ENCODE measurements around the gene CACNG7. TPM values are rescaled to one million over a fixed set of nuclear protein-coding genes. Genes with fewer than 3 reads are reported as not detected.

CACNG7 gene
- total RNA-seq, 1 experiment from 2014 or later, result not detected

- H3K4me3 ChIP-seq (ENCODE audit: low read depth, low read length), result no peak overlapping the region
- Mint-ChIP-seq H3K27me3 (ENCODE audit: insufficient read depth, unreplicated experiment) (no peaks in the 10 kb centered on the region), H3K9me3 (ENCODE audit: unreplicated experiment) (no peaks in the 10 kb centered on the region), H3K27ac (ENCODE audit: unreplicated experiment) (no peak overlapping the region), H3K36me3 (ENCODE audit: insufficient read depth, unreplicated experiment) (peaks cover 8% of the 10 kb centered on the region), H3K4me3 (ENCODE audit: unreplicated experiment) (no peak overlapping the region), H3K4me1 (ENCODE audit: low read depth, unreplicated experiment) (no peaks in the 10 kb centered on the region)
- intact Hi-C loops (cut with micrococcal nuclease; ENCODE audit: unreplicated experiment), result no loop called here
- H3K9me3 ChIP-seq, result no peaks in the 10 kb centered on the region
- ChIA-PET CTCF (no interaction called here), POLR2A (no interaction called here)
- no peak for TF ChIP-seq CTCF (IDR thresholded peaks at IDR 0.05; ENCODE audit: insufficient read depth in 1 of 2, low read depth in 1 of 2, low read length in 1 of 2, severe bottlenecking in 1 of 2, unreplicated experiment in 1 of 2)
- no TSS peak for BruUV-seq (replicated peaks)
- no peaks in the 10 kb centered on the region for H3K4me1 ChIP-seq
- no peak for DNase-seq
- H3K27me3 ChIP-seq (replicated peaks; ENCODE audit: control insufficient read depth, insufficient read depth, low read length), result no peaks in the 10 kb centered on the region
- H3K36me3 ChIP-seq (ENCODE audit: control insufficient read depth, insufficient read depth, low read length), result no peaks in the 10 kb centered on the region
Observed at GRCh38 chr19:53944933-53945332, 35.9 kb downstream of the CACNG7 start.

- no peaks in the 10 kb centered on the region for H3K9me3 ChIP-seq
- no peak overlapping the region for H3K4me3 Mint-ChIP-seq (ENCODE audit: unreplicated experiment)
- DNase-seq, result no peak
- H3K27ac Mint-ChIP-seq (ENCODE audit: unreplicated experiment), result no peak overlapping the region
- no TSS peak for BruUV-seq (replicated peaks)
- no peaks in the 10 kb centered on the region for H3K27me3 Mint-ChIP-seq (ENCODE audit: insufficient read depth, unreplicated experiment)
- H3K36me3 ChIP-seq (ENCODE audit: control insufficient read depth, insufficient read depth, low read length), result no peaks in the 10 kb centered on the region
- ChIA-PET CTCF (no interaction called here), POLR2A (no interaction called here)
- no peaks in the 10 kb centered on the region for H3K27me3 ChIP-seq (replicated peaks; ENCODE audit: control insufficient read depth, insufficient read depth, low read length)
- no peak overlapping the region for H3K4me3 ChIP-seq (ENCODE audit: low read depth, low read length)
- no peaks in the 10 kb centered on the region for H3K4me1 Mint-ChIP-seq (ENCODE audit: low read depth, unreplicated experiment)
- intact Hi-C loops (cut with micrococcal nuclease; ENCODE audit: unreplicated experiment), result no loop called here
- no peaks in the 10 kb centered on the region for H3K9me3 Mint-ChIP-seq (ENCODE audit: unreplicated experiment)
- H3K36me3 Mint-ChIP-seq (ENCODE audit: insufficient read depth, unreplicated experiment), result peaks cover 8% of the 10 kb centered on the region
- no peak for TF ChIP-seq CTCF (IDR thresholded peaks at IDR 0.05; ENCODE audit: insufficient read depth in 1 of 2, low read depth in 1 of 2, low read length in 1 of 2, severe bottlenecking in 1 of 2, unreplicated experiment in 1 of 2)
- H3K4me1 ChIP-seq, result no peaks in the 10 kb centered on the region
Observed at GRCh38 chr19:53945441-53945840, 36.4 kb downstream of the CACNG7 start.

- Mint-ChIP-seq H3K27me3 (ENCODE audit: insufficient read depth, unreplicated experiment) (no peaks in the 10 kb centered on the region), H3K9me3 (ENCODE audit: unreplicated experiment) (no peaks in the 10 kb centered on the region), H3K27ac (ENCODE audit: unreplicated experiment) (no peak overlapping the region), H3K4me3 (ENCODE audit: unreplicated experiment) (no peak overlapping the region), H3K36me3 (ENCODE audit: insufficient read depth, unreplicated experiment) (peaks cover 8% of the 10 kb centered on the region), H3K4me1 (ENCODE audit: low read depth, unreplicated experiment) (no peaks in the 10 kb centered on the region)
- H3K9me3 ChIP-seq, result no peaks in the 10 kb centered on the region
- intact Hi-C loops (cut with micrococcal nuclease; ENCODE audit: unreplicated experiment), result no loop called here
- ChIA-PET POLR2A (no interaction called here), CTCF (no interaction called here)
- no peak for TF ChIP-seq CTCF (IDR thresholded peaks at IDR 0.05; ENCODE audit: insufficient read depth in 1 of 2, low read depth in 1 of 2, low read length in 1 of 2, severe bottlenecking in 1 of 2, unreplicated experiment in 1 of 2)
- BruUV-seq (replicated peaks), result no TSS peak
- no peak for DNase-seq
- H3K4me1 ChIP-seq, result no peaks in the 10 kb centered on the region
- H3K4me3 ChIP-seq (ENCODE audit: low read depth, low read length), result no peak overlapping the region
- H3K36me3 ChIP-seq (ENCODE audit: control insufficient read depth, insufficient read depth, low read length), result no peaks in the 10 kb centered on the region
- H3K27me3 ChIP-seq (replicated peaks; ENCODE audit: control insufficient read depth, insufficient read depth, low read length), result no peaks in the 10 kb centered on the region
Observed at GRCh38 chr19:53945998-53946397, 36.9 kb downstream of the CACNG7 start.

Measured in Caco-2 (cell line).